Heart left ventricle (tissue), 16 donors: ENCODE measurements around the gene ZMAT3. TPM values are rescaled to one million over a fixed set of nuclear protein-coding genes. Genes with fewer than 3 reads are reported as not detected.
A peak's percentile ranks its signal among the peaks of the same experiment; 100 is the strongest.
"Not testable (repeated sequence)": the region's sequence is repeated elsewhere in the genome, so short reads cannot be mapped to it uniquely, and the experiment has no call there.

Experiments
- ATAC-seq, 4 donors: fragments of 200-7000 bp; cut with Tn5 transposase; one replicate each; pipeline ENCODE4 v1.9.1; 2020 to 2022; ENCODE audit warnings: moderate library complexity in 4 of 4, mild to moderate bottlenecking in 3 of 4, moderate number of reproducible peaks in 1 of 4
- DNase-seq, 5 donors: peaks; one replicate each; pipeline ENCODE4 v3.0.0-alpha.2; 2020
- H3K27ac ChIP-seq, 12 donors: fragments of 200-600 bp; sonication (generic) in 4 of 12; one replicate each; pipeline versions ENCODE4 v1.5.0 to v1.8.0; 2016 to 2022; ENCODE audit warnings: mild to moderate bottlenecking in 2 of 12
- H3K27me3 ChIP-seq, 9 donors: fragments of 200-600 bp; sonication (generic) in 2 of 9; one replicate each; pipeline versions ENCODE4 v1.5.1 to v1.8.0; 2016 to 2022; ENCODE audit warnings: mild to moderate bottlenecking in 3 of 9
- H3K36me3 ChIP-seq, 9 donors: fragments of 200-600 bp; sonication (generic) in 2 of 9; one replicate each; pipeline versions ENCODE4 v1.5.0 to v1.8.0; 2018 to 2022; ENCODE audit warnings: mild to moderate bottlenecking in 2 of 9
- H3K4me1 ChIP-seq, 12 donors: fragments of 200-600 bp; sonication (generic) in 4 of 12; one replicate each; pipeline versions ENCODE4 v1.5.0 to v1.8.0; 2016 to 2022; ENCODE audit warnings: mild to moderate bottlenecking in 3 of 12
- H3K4me3 ChIP-seq, 12 donors: fragments of 200-600 bp; sonication (generic) in 4 of 12; one replicate each; pipeline versions ENCODE4 v1.5.0 to v1.8.0; 2017 to 2022; ENCODE audit warnings: mild to moderate bottlenecking in 9 of 12, moderate library complexity in 4 of 12
- H3K9me3 ChIP-seq, 12 donors: fragments of 200-600 bp; sonication (generic) in 4 of 12; one replicate each; pipeline versions ENCODE4 v1.5.0 to v1.8.0; 2016 to 2022; ENCODE audit warnings: mild to moderate bottlenecking in 1 of 12
- POLR2A ChIP-seq, 2 donors: fragments of 450-650 bp; IDR thresholded peaks; one replicate each; pipeline ENCODE4 v1.6.1; 2017; ENCODE audit warnings: antibody characterized with exemption in 2 of 2, mild to moderate bottlenecking in 2 of 2, moderate library complexity in 2 of 2
- WGBS, 4 donors: extraction: QIAGEN DNeasy Blood & Tissue Kit in 2 of 4; methylation state at CpG; one replicate each; pipeline versions ENCODE4 v1.1.5 to v1.1.7; 2013 to 2018; 5-methylcytosine and 5-hydroxymethylcytosine counted together
- intact Hi-C, 10 donors: fragments of 100-400 bp; cut with DNase I; formaldehyde crosslinking; loops; one replicate each; pipeline versions ENCODE4 v1.11.1 to v1.14.2; 2022
- polyA plus RNA-seq, 2 donors: library from polyadenylated mRNA; stranded (reverse); fragments of 200-250 nt; gene quantifications; one replicate each; pipeline ENCODE4 v1.2.3, GENCODE V29; 2013
- total RNA-seq, 9 donors: library from RNA; depleted of rRNA in 2 of 9; stranded (reverse); fragments of >200 nt in 2 of 9; fragmentation: NEBNext Ultra II Directional in 3 of 9; extraction: Animal tissue kit (Norgen Biotek cat#: 25700) in 3 of 9; gene quantifications; one replicate each; pipeline versions ENCODE4 v1.1.0 to v1.2.4, GENCODE V29; 2016 to 2023
- TF ChIP-seq, protein P1 (sequence below), 12 donors: fragments of 200-600 bp; sonication (generic) in 4 of 12; IDR thresholded peaks; one replicate each; pipeline versions ENCODE4 v1.5.0 to v1.8.0; 2018 to 2022; ENCODE audit warnings: antibody characterized with exemption in 12 of 12, mild to moderate bottlenecking in 5 of 12
- donor health status: ischemic (EF 13 %, LVEDD 7.1; RV severe dilation, severe dysfunction).
- donor health status: healthy with polysubstance abuse.
- donor health status: DM: no; HTN: yes; CAD: no.
- donor health status: DM: no; HTN: no; CAD: no.
- donor health status: ischemic (EF 25% LVEDD 6.9; RV normal size, moderate dysfunction).
- donor health status: ischemic (EF 25% LVEDD 5.7; RV mildly dilated, moderate dysfunction).
- donor health status: healthy.
- donor health status: DM: yes; HTN: yes; CAD: no.
- donor health status: ischemic (EF 35%, LVEDD 5.7; RV mildly dilated, moderate dysfunction).
- donor health status: nonischemic (EF 11% LVEDD 7.7; RV severe dilation, severe dysfunction).
- donor health status: DM: yes; HTN: yes; CAD: no.
- donor health status: PGD.
- donor health status: ischemic (EF 29% LVEDD 5.4; RV normal size, mild dysfunction).
- donor health status: nonischemic (EF 23%, LVEDD 6.1; RV moderate dilation, normal function).

ZMAT3 gene
- total and polyA plus RNA-seq, 11 donors: 2.0 to 23.2 (median 14.3) TPM

GRCh38 chr3:179037351-179037750, 34.3 kb downstream of the ZMAT3 start:
- intact Hi-C loops: no loop called here
- Histone ChIP-seq H3K9me3 (no peaks in the 10 kb centered on the region), H3K27ac (peak overlapping the region in 4 of 12 donors; percentile 17 to 59 (median 36)), H3K36me3 (peaks cover 0 to 3% (median 0%) of the 10 kb centered on the region in 9 donors), H3K4me1 (peaks cover 0 to 43% (median 13%) of the 10 kb centered on the region in 12 donors), H3K27me3 (no peaks in the 10 kb centered on the region), H3K4me3 (no peak overlapping the region)
- 52 to 73% (median 64%) methylated on average over 5 to 10 of the region's 10 CpGs for WGBS, 4 donors
- ATAC-seq: peak; percentile 80 to 97 (median 96)
- DNase-seq: peak; percentile 53 to 75 (median 73)
- TF ChIP-seq POLR2A (IDR thresholded peaks at IDR 0.05): no peak
- TF ChIP-seq, protein P1, sequence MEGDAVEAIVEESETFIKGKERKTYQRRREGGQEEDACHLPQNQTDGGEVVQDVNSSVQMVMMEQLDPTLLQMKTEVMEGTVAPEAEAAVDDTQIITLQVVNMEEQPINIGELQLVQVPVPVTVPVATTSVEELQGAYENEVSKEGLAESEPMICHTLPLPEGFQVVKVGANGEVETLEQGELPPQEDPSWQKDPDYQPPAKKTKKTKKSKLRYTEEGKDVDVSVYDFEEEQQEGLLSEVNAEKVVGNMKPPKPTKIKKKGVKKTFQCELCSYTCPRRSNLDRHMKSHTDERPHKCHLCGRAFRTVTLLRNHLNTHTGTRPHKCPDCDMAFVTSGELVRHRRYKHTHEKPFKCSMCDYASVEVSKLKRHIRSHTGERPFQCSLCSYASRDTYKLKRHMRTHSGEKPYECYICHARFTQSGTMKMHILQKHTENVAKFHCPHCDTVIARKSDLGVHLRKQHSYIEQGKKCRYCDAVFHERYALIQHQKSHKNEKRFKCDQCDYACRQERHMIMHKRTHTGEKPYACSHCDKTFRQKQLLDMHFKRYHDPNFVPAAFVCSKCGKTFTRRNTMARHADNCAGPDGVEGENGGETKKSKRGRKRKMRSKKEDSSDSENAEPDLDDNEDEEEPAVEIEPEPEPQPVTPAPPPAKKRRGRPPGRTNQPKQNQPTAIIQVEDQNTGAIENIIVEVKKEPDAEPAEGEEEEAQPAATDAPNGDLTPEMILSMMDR (IDR thresholded peaks at IDR 0.05): no peak

DNA sequence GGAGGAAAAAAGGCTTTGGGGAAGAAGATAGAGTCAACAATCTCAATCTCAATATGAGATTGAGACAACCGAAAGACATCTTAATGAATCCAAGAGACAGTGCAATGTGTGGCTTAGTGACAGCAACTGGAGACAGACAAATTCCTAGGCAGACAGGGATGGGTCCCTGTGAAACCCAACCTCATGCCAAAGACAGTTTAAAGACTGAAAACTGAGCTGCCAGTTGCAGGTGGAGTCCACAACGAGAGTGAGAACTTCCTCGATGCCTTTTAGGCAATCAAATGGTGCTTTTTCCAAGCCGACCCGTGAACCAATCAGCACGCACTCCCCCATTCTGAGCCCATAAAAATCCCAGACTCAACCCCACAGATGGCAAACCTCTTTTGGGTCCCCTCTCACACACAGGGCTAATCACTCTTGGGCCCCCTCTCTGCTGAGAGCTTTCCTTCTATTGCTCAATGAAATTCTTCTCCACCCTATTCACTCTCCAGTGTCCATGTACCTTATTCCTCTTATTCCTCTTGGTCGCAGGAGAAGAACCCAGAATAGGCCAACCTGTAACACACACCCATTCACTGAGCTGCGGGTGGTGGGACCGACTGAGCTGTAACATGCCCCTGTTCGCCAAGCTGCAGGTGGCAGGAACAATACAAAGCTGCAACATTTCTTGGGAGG, 34.8 kb downstream of the ZMAT3 start:
- no peak overlapping the region for H3K4me3 ChIP-seq

DNA sequence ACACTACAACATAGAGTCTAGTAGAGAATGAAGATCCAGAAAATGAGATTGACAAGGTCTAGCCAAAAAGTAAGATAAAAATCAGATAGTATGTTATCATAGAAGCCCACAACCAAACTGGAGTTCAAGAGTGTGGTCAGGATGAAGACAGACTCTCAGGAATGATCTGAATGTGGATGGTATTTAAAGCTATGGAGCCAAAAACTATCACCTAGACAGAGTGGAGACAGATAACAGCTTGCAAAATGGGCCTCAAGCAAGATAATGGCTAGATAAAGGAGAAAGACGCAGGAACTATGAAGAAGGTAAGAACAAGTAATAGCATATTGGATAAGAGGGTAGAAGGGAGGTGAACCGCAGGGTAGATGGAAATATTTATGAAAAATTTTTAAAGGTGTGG, 35.4 kb downstream of the ZMAT3 start:
- Histone ChIP-seq H3K27ac (no peak overlapping the region), H3K9me3 (no peaks in the 10 kb centered on the region), H3K27me3 (no peaks in the 10 kb centered on the region), H3K36me3 (peaks cover 0 to 3% (median 0%) of the 10 kb centered on the region in 9 donors), H3K4me3 (no peak overlapping the region), H3K4me1 (peaks cover 0 to 43% (median 13%) of the 10 kb centered on the region in 12 donors)
- DNase-seq (no peak), ATAC-seq (no peak)
- intact Hi-C loops: no loop called here
- TF ChIP-seq, protein P1 (IDR thresholded peaks at IDR 0.05): no peak
- no peak for TF ChIP-seq POLR2A (IDR thresholded peaks at IDR 0.05)
- WGBS, 4 donors: 93 to 99% (median 97%) methylated on average over 2 of the region's 2 CpGs

More for the DNA sequence above, 34.8 kb downstream of the ZMAT3 start:
- WGBS, 4 donors: 95 to 96% (median 96%) methylated on average over 10 of the region's 10 CpGs
- no peaks in the 10 kb centered on the region for H3K9me3 ChIP-seq
- intact Hi-C loops: no loop called here
- H3K36me3 ChIP-seq: peaks cover 0 to 3% (median 0%) of the 10 kb centered on the region in 9 donors
- ATAC-seq: no peak
- no peak for TF ChIP-seq POLR2A (IDR thresholded peaks at IDR 0.05)
- TF ChIP-seq, protein P1 (IDR thresholded peaks at IDR 0.05): no peak
- peak overlapping the region in 1 of 12 donors; percentile 59 for H3K27ac ChIP-seq
- DNase-seq: no peak
- peaks cover 0 to 43% (median 13%) of the 10 kb centered on the region in 12 donors for H3K4me1 ChIP-seq
- no peaks in the 10 kb centered on the region for H3K27me3 ChIP-seq

- H3K27me3 ChIP-seq: no peaks in the 10 kb centered on the region
- intact Hi-C loops: no loop called here
- 85 to 91% (median 89%) methylated on average over 3 of the region's 3 CpGs for WGBS, 4 donors
- ATAC-seq (no peak), DNase-seq (no peak)
- TF ChIP-seq, protein P1 (IDR thresholded peaks at IDR 0.05): no peak
- TF ChIP-seq POLR2A (IDR thresholded peaks at IDR 0.05): no peak
- H3K4me1 ChIP-seq: peaks cover 0 to 43% (median 13%) of the 10 kb centered on the region in 12 donors
- peaks cover 0 to 6% (median 0%) of the 10 kb centered on the region in 9 donors for H3K36me3 ChIP-seq
- H3K4me3 ChIP-seq: no peak overlapping the region
- no peak overlapping the region for H3K27ac ChIP-seq
- H3K9me3 ChIP-seq: no peaks in the 10 kb centered on the region
These were observed 36.4 kb downstream of the ZMAT3 start for GRCh38 chr3:179035232-179035631.

DNA sequence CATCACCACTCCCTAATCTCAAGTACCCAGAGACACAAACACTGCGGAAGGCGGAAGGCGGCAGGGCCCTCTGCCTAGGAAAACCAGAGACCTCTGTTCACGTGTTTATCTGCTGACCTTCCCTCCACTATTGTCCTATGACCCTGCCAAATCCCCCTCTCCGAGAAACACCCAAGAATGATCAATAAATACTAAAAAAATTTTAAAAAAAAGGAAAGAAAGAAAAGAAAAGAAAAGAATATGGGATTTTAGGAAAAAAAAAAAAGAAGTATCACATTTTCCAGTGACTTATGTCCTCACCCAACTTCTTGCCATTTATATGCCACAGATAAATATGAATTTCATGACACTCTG, 38.3 kb downstream of the ZMAT3 start:
- H3K27ac ChIP-seq, H3K4me3 ChIP-seq, H3K9me3 ChIP-seq, ATAC-seq, DNase-seq, H3K36me3 ChIP-seq, intact Hi-C loops, H3K27me3 ChIP-seq: not testable (repeated sequence)
- H3K4me1 ChIP-seq: peaks cover 0 to 42% (median 12%) of the 10 kb centered on the region in 12 donors
- WGBS, 4 donors: 38 to 56% (median 48%) methylated on average over 5 of the region's 5 CpGs

- WGBS, 4 donors: 88 to 93% (median 92%) methylated on average over 27 to 40 of the region's 42 CpGs
- H3K36me3 ChIP-seq, H3K9me3 ChIP-seq, intact Hi-C loops, H3K27ac ChIP-seq, H3K27me3 ChIP-seq, DNase-seq, H3K4me3 ChIP-seq, ATAC-seq: not testable (repeated sequence)
- H3K4me1 ChIP-seq: peaks cover 0 to 42% (median 7%) of the 10 kb centered on the region in 12 donors
These were observed 38.9 kb downstream of the ZMAT3 start for GRCh38 chr3:179032454-179033303.
